GM23248 (cell line): Measurements from ENCODE around the gene PSMB11. TPM values are rescaled to one million over a fixed set of nuclear protein-coding genes. Genes with fewer than 3 reads are reported as not detected.

Source experiments
- DNase-seq: peaks from one replicate; pipeline ENCODE4 v3.0.0-alpha.2; 2015
- H2AFZ ChIP-seq: fragments of 200-600 bp; sonication (generic); 2 replicates; pipeline ENCODE4 v1.6.1; 2016; ENCODE audit warnings: antibody characterized with exemption
- H3F3A ChIP-seq: fragments of 200-600 bp; sonication (generic); 2 replicates; pipeline ENCODE4 v1.6.1; 2016; ENCODE audit warnings: mild to moderate bottlenecking, antibody characterized with exemption, mixed run types; ENCODE audit not compliant: insufficient read depth
- H3K27ac ChIP-seq: fragments of 200-600 bp; sonication (generic); 2 replicates; pipeline ENCODE4 v1.5.1; 2016; ENCODE audit warnings: mild to moderate bottlenecking
- H3K27me3 ChIP-seq: fragments of 200-600 bp; sonication (generic); replicated peaks from 2 replicates; pipeline ENCODE4 v1.6.1; 2016; ENCODE audit warnings: mild to moderate bottlenecking; ENCODE audit not compliant: insufficient read depth
- H3K36me3 ChIP-seq: fragments of 200-600 bp; sonication (generic); 2 replicates; pipeline ENCODE4 v1.6.1; 2016; ENCODE audit warnings: low read depth, mild to moderate bottlenecking
- H3K4me1 ChIP-seq: fragments of 200-600 bp; sonication (generic); 2 replicates; pipeline ENCODE4 v1.6.1; 2016; ENCODE audit warnings: mild to moderate bottlenecking; ENCODE audit not compliant: insufficient read depth
- H3K4me2 ChIP-seq: fragments of 200-600 bp; sonication (generic); one replicate; pipeline ENCODE4 v1.6.1; 2016; ENCODE audit warnings: mild to moderate bottlenecking; ENCODE audit not compliant: unreplicated experiment
- H3K4me3 ChIP-seq: fragments of 200-600 bp; sonication (generic); 2 replicates; pipeline ENCODE4 v1.5.1; 2016; ENCODE audit warnings: mild to moderate bottlenecking
- H3K79me2 ChIP-seq: fragments of 200-600 bp; sonication (generic); 2 replicates; pipeline ENCODE4 v1.6.1; 2016; ENCODE audit warnings: mild to moderate bottlenecking; ENCODE audit not compliant: insufficient read depth
- H3K9ac ChIP-seq: fragments of 200-600 bp; sonication (generic); 2 replicates; pipeline ENCODE4 v1.6.1; 2016; ENCODE audit warnings: mild to moderate bottlenecking
- H3K9me2 ChIP-seq: fragments of 200-600 bp; sonication (generic); 2 replicates; pipeline ENCODE4 v1.6.1; 2016; ENCODE audit warnings: mixed run types, mild to moderate bottlenecking, moderate library complexity; ENCODE audit not compliant: insufficient read depth
- H3K9me3 ChIP-seq: fragments of 200-600 bp; sonication (generic); one replicate; pipeline ENCODE4 v1.6.1; 2017; ENCODE audit warnings: low read depth
- H4K20me1 ChIP-seq: fragments of 200-600 bp; sonication (generic); 2 replicates; pipeline ENCODE4 v1.6.0; 2016; ENCODE audit not compliant: insufficient read depth
- EZH2 ChIP-seq: fragments of 200-600 bp; sonication (generic); IDR thresholded peaks from 2 replicates; pipeline ENCODE4 v1.6.1; 2018; ENCODE audit warnings: antibody characterized with exemption, mild to moderate bottlenecking; ENCODE audit not compliant: insufficient read depth, poor library complexity, severe bottlenecking
- EZH2phosphoT487 ChIP-seq: fragments of 200-600 bp; sonication (generic); IDR thresholded peaks from 2 replicates; pipeline ENCODE4 v1.6.1; 2018; ENCODE audit warnings: antibody characterized with exemption, moderate library complexity, mild to moderate bottlenecking, low read depth; ENCODE audit not compliant: insufficient read depth
- WGBS, 2 experiments: methylation state at CpG; one replicate each; pipeline ENCODE4 v1.1.6; 2015 to 2017; ENCODE audit warnings: low lambda C conversion rate in 2 of 2, low coverage in 1 of 2; ENCODE audit errors: missing lambda C conversion rate in 2 of 2; 5-methylcytosine and 5-hydroxymethylcytosine counted together
- in situ Hi-C: fragments of 300-500 bp; cut with MboI; formaldehyde crosslinking; loops from 2 replicates; pipeline ENCODE4 v1.15.0; 2020
- polyA plus RNA-seq: library from polyadenylated mRNA; unstranded; fragments of >200 nt; fragmentation: Nextera tagmentation; extraction: Ambion mirVana; gene quantifications from 2 replicates; pipeline ENCODE4 v1.2.1, GENCODE V29; 2016
- total RNA-seq: library from RNA; depleted of rRNA; stranded (reverse); fragments of >200 nt; shearing (Covaris generic); gene quantifications from 2 replicates; pipeline ENCODE4 v1.2.3, GENCODE V29; 2014

PSMB11 gene
- total and polyA plus RNA-seq, 2 experiments from 2014 or later = not detected

DNA sequence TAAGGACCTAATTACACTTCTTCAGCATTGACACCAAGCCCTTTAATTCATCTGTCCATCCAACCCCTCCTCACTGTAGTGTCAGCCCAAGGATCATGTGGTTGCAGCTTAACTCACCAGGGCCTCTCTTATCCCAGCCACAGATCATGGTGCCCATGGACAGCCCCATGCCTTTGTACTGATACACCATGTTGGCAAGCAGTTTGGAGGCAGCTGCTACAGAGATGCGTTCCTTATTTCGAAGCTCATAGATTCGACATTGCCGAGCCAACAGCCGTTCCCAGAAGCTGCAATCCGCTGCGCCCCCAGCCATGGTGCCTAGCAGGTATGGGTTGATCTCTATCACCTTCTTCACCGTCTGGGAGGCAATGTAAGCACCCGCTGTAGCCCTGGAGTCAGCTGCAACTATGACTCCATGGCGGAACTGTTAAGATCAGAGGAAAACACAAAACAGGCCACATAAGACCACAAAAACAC is 8.7 kb upstream of the PSMB11 start:
- Histone ChIP-seq H3K27me3 (no peaks in the 10 kb centered on the region), H2AFZ (no peak overlapping the region), H3K4me3 (peak overlapping the region; percentile 96), H3K36me3 (peaks cover 31% of the 10 kb centered on the region), H3K4me2 (peak overlapping the region; percentile 88), H3K4me1 (peaks cover 15% of the 10 kb centered on the region), H4K20me1 (no peaks in the 10 kb centered on the region), H3K79me2 (peaks cover 61% of the 10 kb centered on the region), H3K9me2 (no peaks in the 10 kb centered on the region), H3K27ac (no peak overlapping the region), H3F3A (peaks cover 11% of the 10 kb centered on the region), H3K9ac (peak overlapping the region; percentile 99; the same call in 1 of the 2 replicates), H3K9me3 (no peaks in the 10 kb centered on the region)
- no peak for DNase-seq
- in situ Hi-C loops = no loop called here
- WGBS, 2 experiments = 87 to 88% methylated on average over 10 of the region's 10 CpGs
- TF ChIP-seq EZH2phosphoT487 = no peak
- TF ChIP-seq EZH2 = no peak

DNA sequence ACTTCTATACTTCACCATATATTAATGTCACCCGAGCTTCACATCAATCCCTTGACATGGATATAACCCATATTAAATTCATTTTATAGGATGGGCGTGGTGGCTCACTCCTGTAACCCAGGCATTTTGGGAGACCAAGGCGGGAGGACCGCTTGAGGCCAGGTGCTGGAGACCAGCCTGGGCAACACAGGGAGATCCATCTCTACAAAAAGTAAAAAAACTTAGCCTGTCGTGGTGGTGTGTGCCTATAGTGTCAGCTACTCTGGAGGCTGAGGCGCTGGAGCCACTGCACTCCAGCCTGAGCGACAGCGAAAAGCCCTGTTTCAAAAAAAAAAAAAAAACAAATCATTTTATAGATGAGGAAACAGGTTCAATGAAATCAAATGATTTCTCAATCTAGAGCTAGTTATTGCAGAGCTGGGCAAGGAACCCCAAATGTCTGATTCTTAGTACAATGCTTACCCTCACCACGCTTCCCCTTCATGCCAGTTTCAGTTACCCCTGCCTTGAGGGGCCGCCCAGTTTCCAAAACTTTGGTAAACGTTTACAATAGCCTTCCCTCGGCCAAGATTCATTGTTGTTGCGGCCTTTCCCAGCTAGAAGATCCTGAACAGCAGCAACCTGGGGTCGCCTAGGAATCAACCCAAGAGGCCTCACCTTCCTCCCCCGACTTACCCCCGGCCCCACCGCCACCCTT is 8.1 kb upstream of the PSMB11 start:
- Histone ChIP-seq H3K79me2 (peaks cover 55% of the 10 kb centered on the region), H3K27me3 (no peaks in the 10 kb centered on the region), H4K20me1 (no peaks in the 10 kb centered on the region), H3K9me2 (no peaks in the 10 kb centered on the region), H3K36me3 (peaks cover 31% of the 10 kb centered on the region), H3K4me3 (peak overlapping the region; percentile 96), H3K9me3 (no peaks in the 10 kb centered on the region), H3K4me1 (peaks cover 15% of the 10 kb centered on the region), H2AFZ (peak overlapping the region; percentile 93), H3K27ac (peak overlapping the region; percentile 95), H3K4me2 (peak overlapping the region; percentile 88), H3F3A (peaks cover 6% of the 10 kb centered on the region), H3K9ac (peak overlapping the region; percentile 99)
- WGBS, 2 experiments = 27 to 29% methylated on average over 16 to 17 of the region's 17 CpGs
- no peak for TF ChIP-seq EZH2phosphoT487
- no peak for TF ChIP-seq EZH2
- in situ Hi-C loops = no loop called here
- DNase-seq = peak; percentile 51

DNA sequence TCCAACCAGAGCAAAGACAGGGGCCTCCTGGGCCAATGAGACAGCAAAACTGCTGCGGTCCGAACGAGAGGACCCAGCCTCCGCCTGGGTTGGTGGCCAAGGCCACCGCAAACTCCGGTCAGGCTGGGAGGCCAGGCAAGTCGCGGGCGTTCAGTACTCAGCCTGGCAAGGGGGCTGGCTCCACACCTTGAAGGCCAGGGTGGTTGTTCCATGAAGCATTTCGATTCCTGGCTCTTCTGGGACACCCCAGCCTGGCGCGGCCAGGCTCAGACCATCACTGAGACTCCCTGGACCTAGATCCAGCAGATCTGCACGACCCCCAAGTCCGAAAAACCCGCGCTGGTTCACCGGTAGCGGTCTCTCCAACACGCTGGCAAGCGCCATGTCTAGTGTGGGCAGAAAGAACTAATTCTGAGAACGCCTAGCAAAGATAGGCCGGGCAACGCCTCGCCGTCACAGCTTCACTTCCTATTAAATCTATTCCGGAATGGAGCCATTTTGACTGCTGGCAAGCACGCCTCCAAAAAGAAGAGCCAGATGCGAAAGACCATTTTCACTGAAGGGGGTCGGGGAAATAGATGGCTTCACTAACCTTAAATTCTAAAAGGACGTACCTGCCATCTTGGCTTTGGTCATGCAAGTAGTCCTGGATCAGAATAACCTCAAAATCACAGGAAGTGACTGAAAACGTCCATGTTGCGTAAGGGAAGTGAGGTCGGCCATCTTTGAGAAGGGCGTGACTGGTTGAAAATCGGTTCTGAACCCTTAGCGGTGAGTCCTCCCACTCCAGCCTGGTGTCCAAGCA is 7.3 kb upstream of the PSMB11 start, which contains the start of gene PSMB5:
Gene PSMB5 (minus strand): TSS at position 403 of the 805 bp plus-strand sequence. CDS start 19 bp downstream, at position 384.
- TF ChIP-seq EZH2phosphoT487 (no peak), EZH2 (no peak)
- H3K9ac ChIP-seq = peak within 1 kb of the TSS; percentile 99
- H3K4me1 ChIP-seq = peaks cover 15% of the 10 kb centered on the region
- H3K36me3 ChIP-seq = peaks cover 26% of the 10 kb centered on the region
- DNase-seq = peak; percentile 98
- H4K20me1 ChIP-seq = no peaks in the 10 kb centered on the region
- no peaks in the 10 kb centered on the region for H3F3A ChIP-seq
- no peaks in the 10 kb centered on the region for H3K27me3 ChIP-seq
- in situ Hi-C loops = no loop called here
- peaks cover 47% of the 10 kb centered on the region for H3K79me2 ChIP-seq
- no peaks in the 10 kb centered on the region for H3K9me2 ChIP-seq
- H3K9me3 ChIP-seq = no peaks in the 10 kb centered on the region
- H3K4me3 ChIP-seq = peak within 1 kb of the TSS; percentile 96
- H3K27ac ChIP-seq = peak within 1 kb of the TSS; percentile 95
- WGBS, 2 experiments = 0 to 2% methylated on average over 36 of the region's 36 CpGs
- H3K4me2 ChIP-seq = peak within 1 kb of the TSS; percentile 88
- H2AFZ ChIP-seq = peak within 1 kb of the TSS; percentile 93

DNA sequence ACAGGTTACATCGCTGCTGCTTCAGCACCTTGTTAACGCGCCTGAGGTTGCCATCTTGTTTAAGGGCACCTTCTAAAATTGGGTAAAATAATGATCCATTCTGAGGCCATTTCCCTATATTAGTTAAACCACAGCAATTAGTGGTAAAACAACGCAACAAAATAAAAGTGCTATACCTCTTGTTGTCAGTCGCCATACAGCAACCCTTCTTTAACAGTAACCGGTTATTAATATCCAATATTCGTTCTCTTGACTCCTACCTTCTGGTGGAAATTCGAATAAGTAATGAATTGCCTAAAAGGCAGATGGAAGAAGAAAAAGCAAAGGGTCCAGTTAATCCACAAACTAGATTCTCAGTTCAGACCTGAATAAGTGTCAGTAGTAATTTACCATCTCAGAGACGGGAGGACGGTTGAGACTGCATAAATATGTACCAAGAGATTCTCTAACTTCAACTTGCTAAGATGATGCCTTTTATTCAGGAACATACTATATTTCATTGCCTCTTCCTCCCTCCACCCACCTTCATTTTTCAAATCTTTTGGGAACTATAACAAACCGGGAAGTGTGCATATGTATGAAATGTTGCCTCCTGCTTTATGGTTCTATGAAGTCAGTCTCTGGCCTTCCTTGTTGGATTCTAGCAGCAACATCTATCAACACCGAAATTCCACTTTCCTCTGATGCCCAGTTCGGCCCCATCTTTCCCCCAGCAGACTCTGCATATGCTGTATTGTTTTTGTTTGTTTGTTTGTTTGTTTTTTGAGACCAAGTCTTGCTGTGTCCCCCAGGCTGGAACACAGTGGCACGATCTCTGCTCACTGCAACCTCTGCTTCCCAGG is 6.5 kb upstream of the PSMB11 start:
- peak overlapping the region; percentile 95 for H3K27ac ChIP-seq
- peaks cover 15% of the 10 kb centered on the region for H3K4me1 ChIP-seq
- no peaks in the 10 kb centered on the region for H3F3A ChIP-seq
- peaks cover 23% of the 10 kb centered on the region for H3K36me3 ChIP-seq
- H3K27me3 ChIP-seq = no peaks in the 10 kb centered on the region
- no peaks in the 10 kb centered on the region for H3K9me3 ChIP-seq
- no peaks in the 10 kb centered on the region for H4K20me1 ChIP-seq
- 58 to 59% methylated on average over 14 of the region's 14 CpGs for WGBS, 2 experiments
- peak overlapping the region; percentile 96 for H3K4me3 ChIP-seq
- H2AFZ ChIP-seq = peak overlapping the region; percentile 93
- peak overlapping the region; percentile 99 for H3K9ac ChIP-seq
- in situ Hi-C loops = no loop called here
- peaks cover 42% of the 10 kb centered on the region for H3K79me2 ChIP-seq
- no peak for DNase-seq
- TF ChIP-seq EZH2 (no peak), EZH2phosphoT487 (no peak)
- peak overlapping the region; percentile 88 for H3K4me2 ChIP-seq
- H3K9me2 ChIP-seq = no peaks in the 10 kb centered on the region
